H1 (cell line): ENCODE measurements around the gene DENND4B. TPM values are rescaled to one million over a fixed set of nuclear protein-coding genes. Genes with fewer than 3 reads are reported as not detected.
A peak's percentile ranks its signal among the peaks of the same experiment; 100 is the strongest.

Experiments used
- CTCF ChIA-PET: fragments of 300-600 bp; sonication (Branson Sonifier 250); formaldehyde crosslinking; loops from one replicate; lab custom pipeline; 2021; ENCODE audit not compliant: partially characterized antibody; lab: Charles Lee
- POLR2A ChIA-PET: fragments of 300-600 bp; sonication (Branson Sonifier 250); formaldehyde crosslinking; loops from one replicate; lab custom pipeline; 2021; ENCODE audit warnings: inconsistent platforms; ENCODE audit not compliant: partially characterized antibody; lab: Charles Lee
- DNase-seq, 2 experiments: peaks; one replicate each; pipeline versions ENCODE4 v3.0.0 to v3.0.0-alpha.2; 2010 to 2022; ENCODE audit warnings: low spot score in 2 of 2, low read depth in 1 of 2, mixed read lengths in 1 of 2
- FAIRE-seq: peaks from 2 replicates; lab custom pipeline; 2011; peaks lifted over from hg19 to GRCh38; lab: Jason Lieb, UNC
- H2AFZ ChIP-seq: 2 replicates; pipeline ENCODE4 v1.8.1; 2012; ENCODE audit warnings: low read length, inconsistent platforms
- H2AK5ac ChIP-seq: 2 replicates; pipeline ENCODE4 v1.6.1; 2013; ENCODE audit warnings: low read depth, low read length
- H2BK120ac ChIP-seq: replicated peaks from 2 replicates; pipeline ENCODE3; 2013; ENCODE audit warnings: low read depth, low read length, inconsistent platforms
- H2BK12ac ChIP-seq: 2 replicates; pipeline ENCODE4 v1.6.1; 2013; ENCODE audit warnings: low read depth, low read length
- H2BK15ac ChIP-seq: 2 replicates; pipeline ENCODE4 v1.6.1; 2013; ENCODE audit warnings: low read length
- H2BK20ac ChIP-seq: 2 replicates; pipeline ENCODE4 v1.6.1; 2013; ENCODE audit warnings: low read length
- H2BK5ac ChIP-seq: 2 replicates; pipeline ENCODE4 v1.6.1; 2013; ENCODE audit warnings: low read depth, low read length
- H3K14ac ChIP-seq: 2 replicates; pipeline ENCODE4 v1.6.1; 2013; ENCODE audit warnings: inconsistent platforms; ENCODE audit not compliant: insufficient read length
- H3K18ac ChIP-seq: 2 replicates; pipeline ENCODE4 v1.6.1; 2013; ENCODE audit warnings: low read length; ENCODE audit errors: extremely low read depth
- H3K23ac ChIP-seq: 2 replicates; pipeline ENCODE4 v1.6.1; 2013; ENCODE audit warnings: inconsistent platforms; ENCODE audit not compliant: insufficient read length
- H3K23me2 ChIP-seq: 2 replicates; pipeline ENCODE4 v1.6.1; 2013; ENCODE audit warnings: low read depth, low read length
- H3K27ac ChIP-seq: 2 replicates; pipeline ENCODE4 v1.6.1; 2011; ENCODE audit warnings: low read depth, low read length, inconsistent platforms
- H3K27me3 ChIP-seq, 4 experiments: replicated peaks in 1 of 4; 1 replicate in 1 of 4; 2 replicates in 3 of 4; pipeline versions ENCODE4 v1.6.1 to v1.8.1; 2011 to 2013; ENCODE audit warnings: low read length in 3 of 4, mild to moderate bottlenecking in 3 of 4, inconsistent platforms in 2 of 4, mixed read lengths in 2 of 4, moderate library complexity in 1 of 4; ENCODE audit not compliant: control insufficient read depth in 3 of 4, insufficient read depth in 3 of 4; ENCODE audit errors: extremely low read depth in 1 of 4
- H3K36me3 ChIP-seq, 4 experiments: 2 replicates each; pipeline versions ENCODE4 v1.6.1 to v1.8.1; 2011 to 2013; ENCODE audit warnings: mild to moderate bottlenecking in 4 of 4, low read length in 3 of 4, moderate library complexity in 2 of 4, control low read depth in 1 of 4, inconsistent platforms in 1 of 4; ENCODE audit not compliant: insufficient read depth in 4 of 4, control insufficient read depth in 2 of 4
- H3K4ac ChIP-seq: replicated peaks from 2 replicates; pipeline ENCODE3; 2013; ENCODE audit warnings: low read length, low read depth, mixed read lengths, inconsistent platforms; ENCODE audit not compliant: insufficient read length
- H3K4me1 ChIP-seq, 4 experiments: replicated peaks in 1 of 4; 1 replicate in 1 of 4; 2 replicates in 3 of 4; pipeline versions ENCODE4 v1.6.1 to v1.8.1; 2011 to 2013; ENCODE audit warnings: low read length in 3 of 4, inconsistent platforms in 2 of 4, mixed read lengths in 1 of 4; ENCODE audit not compliant: insufficient read depth in 4 of 4, control insufficient read depth in 3 of 4
- H3K4me2 ChIP-seq, 2 experiments: 2 replicates each; pipeline versions ENCODE4 v1.6.1 to v1.8.1; 2011 to 2013; ENCODE audit warnings: low read depth in 2 of 2, low read length in 2 of 2, control low read depth in 1 of 2, inconsistent platforms in 1 of 2, mild to moderate bottlenecking in 1 of 2; ENCODE audit not compliant: insufficient read depth in 1 of 2
- H3K4me3 ChIP-seq, 4 experiments: fragments of 200-600, 300-600 bp in 1 of 4; sonication (generic), shearing (Covaris generic), sonication (Bioruptor Twin) in 1 of 4; 2 replicates each; pipeline versions ENCODE4 v1.5.1 to v1.8.1; 2011 to 2016; ENCODE audit warnings: low read length in 4 of 4, low read depth in 3 of 4, control low read depth in 2 of 4, inconsistent platforms in 2 of 4, mild to moderate bottlenecking in 2 of 4, mixed read lengths in 1 of 4, moderate library complexity in 1 of 4; ENCODE audit not compliant: insufficient read depth in 2 of 4; ENCODE audit errors: extremely low read depth in 1 of 4
- H3K56ac ChIP-seq: replicated peaks from 2 replicates; pipeline ENCODE3; 2013; ENCODE audit warnings: low read depth, mild to moderate bottlenecking, mixed read lengths, low read length, inconsistent platforms; ENCODE audit not compliant: insufficient read length
- H3K79me1 ChIP-seq: 2 replicates; pipeline ENCODE4 v1.6.1; 2013; ENCODE audit warnings: low read depth, low read length, control low read depth
- H3K79me2 ChIP-seq, 2 experiments: 2 replicates each; pipeline versions ENCODE4 v1.6.1 to v1.8.1; 2012 to 2013; ENCODE audit warnings: low read length in 2 of 2, mild to moderate bottlenecking in 2 of 2, inconsistent platforms in 1 of 2; ENCODE audit not compliant: insufficient read depth in 2 of 2, control insufficient read depth in 1 of 2
- H3K9ac ChIP-seq, 4 experiments: replicated peaks in 1 of 4; 1 replicate in 1 of 4; 2 replicates in 3 of 4; pipeline versions ENCODE4 v1.6.1 to v1.8.1; 2011 to 2013; ENCODE audit warnings: low read depth in 3 of 4, low read length in 3 of 4, control low read depth in 2 of 4, mild to moderate bottlenecking in 2 of 4, moderate library complexity in 2 of 4, inconsistent platforms in 1 of 4; ENCODE audit errors: extremely low read depth in 1 of 4
- H3K9me3 ChIP-seq, 2 experiments: 2 replicates each; pipeline versions ENCODE4 v1.6.1 to v1.8.1; 2012 to 2013; ENCODE audit warnings: mild to moderate bottlenecking in 2 of 2, moderate library complexity in 2 of 2, control low read depth in 1 of 2, inconsistent platforms in 1 of 2, low read depth in 1 of 2, low read length in 1 of 2, mixed read lengths in 1 of 2; ENCODE audit not compliant: insufficient read depth in 2 of 2
- H4K20me1 ChIP-seq, 2 experiments: replicated peaks in 1 of 2; 2 replicates each; pipeline versions ENCODE3 to v1.8.1; 2011 to 2013; ENCODE audit warnings: inconsistent platforms in 2 of 2, low read length in 2 of 2, mild to moderate bottlenecking in 1 of 2; ENCODE audit not compliant: insufficient read depth in 2 of 2, control insufficient read depth in 1 of 2
- H4K5ac ChIP-seq: 2 replicates; pipeline ENCODE4 v1.6.1; 2013; ENCODE audit warnings: low read length, low read depth, mixed read lengths, inconsistent platforms; ENCODE audit not compliant: insufficient read length
- H4K8ac ChIP-seq: 2 replicates; pipeline ENCODE4 v1.8.0; 2013; ENCODE audit warnings: mild to moderate bottlenecking, moderate library complexity, low read length, inconsistent platforms; ENCODE audit not compliant: insufficient read depth; ENCODE audit errors: extremely low read depth
- H4K91ac ChIP-seq: replicated peaks from 2 replicates; pipeline ENCODE3; 2013; ENCODE audit warnings: low read length, mixed read lengths, inconsistent platforms; ENCODE audit not compliant: insufficient read length
- EGR1 ChIP-seq: IDR thresholded peaks from 2 replicates; pipeline ENCODE4 v1.6.1; 2011; ENCODE audit warnings: low read depth, low read length, borderline replicate concordance
- KDM4A ChIP-seq: IDR thresholded peaks from one replicate; pipeline ENCODE4 v1.7.1; 2012; ENCODE audit warnings: low read depth, mild to moderate bottlenecking, moderate library complexity, low read length, inconsistent platforms; ENCODE audit not compliant: severe bottlenecking
- SIRT6 ChIP-seq: IDR thresholded peaks from one replicate; pipeline ENCODE4 v1.7.1; 2012; ENCODE audit warnings: low read length, inconsistent platforms
- ZNF274 ChIP-seq: IDR thresholded peaks from 2 replicates; pipeline ENCODE4 v1.7.0; 2012; ENCODE audit warnings: low read length, borderline replicate concordance; ENCODE audit errors: extremely low read depth
- WGBS, 2 experiments: shearing (Covaris generic) in 1 of 2; methylation state at CpG; one replicate each; pipeline versions ENCODE4 v1.1.6 to v1.1.7; 2013 to 2015; ENCODE audit warnings: low lambda C conversion rate in 2 of 2, mixed read lengths in 2 of 2, inconsistent platforms in 1 of 2, low coverage in 1 of 2, missing lambda C conversion rate in 1 of 2; ENCODE audit not compliant: insufficient replicate concordance in 2 of 2, insufficient coverage in 1 of 2, insufficient read length in 1 of 2; ENCODE audit errors: extremely low coverage in 1 of 2, missing lambda C conversion rate in 1 of 2; 5-methylcytosine and 5-hydroxymethylcytosine counted together
- polyA plus RNA-seq, 7 experiments: library from polyadenylated mRNA; depleted of rRNA in 3 of 7; stranded (reverse) in 5 of 7; unstranded in 2 of 7; fragments of >200 nt in 5 of 7; fragments of 200-250 nt in 2 of 7; gene quantifications; 1 replicate in 5 of 7; 2 replicates in 1 of 7; 4 replicates in 1 of 7; pipeline versions ENCODE4 v1.2.1 to v1.2.3, GENCODE V29; 2011 to 2013; ENCODE audit warnings: missing spikeins in 2 of 7, mixed read lengths in 2 of 7
- total RNA-seq: library from RNA; stranded (reverse); fragmentation: NEBNext Ultra II Directional; extraction: Animal tissue kit (Norgen Biotek cat#: 25700); gene quantifications from 2 replicates; pipeline ENCODE4 v1.2.1, GENCODE V29; 2021

Gene DENND4B
- total and polyA plus RNA-seq, 2 of the 8 experiments (the other 6 are each of a cell fraction or from before 2014, with no cell fraction given), result 45.6 to 61.1 TPM

DNA sequence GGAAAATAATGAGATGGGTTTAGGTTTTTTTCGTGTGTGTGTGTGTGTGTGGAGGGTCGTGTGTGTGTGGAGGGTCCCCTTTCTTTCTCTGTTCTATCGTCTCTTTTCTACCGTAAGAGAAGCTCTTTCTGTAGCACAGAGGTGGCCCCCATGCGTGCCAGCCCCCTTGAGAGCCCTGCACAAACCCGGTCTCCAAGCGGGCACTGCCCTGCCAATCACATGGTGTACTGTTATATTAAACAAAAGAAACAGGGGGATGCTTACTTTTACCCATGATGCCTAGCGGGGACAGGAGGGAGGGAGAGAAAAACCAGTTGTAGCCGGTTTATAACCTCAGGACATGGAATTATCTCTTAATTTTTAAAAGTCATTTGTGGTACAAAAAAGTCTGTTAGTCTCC lies 64.8 kb downstream of the DENND4B start:
- H4K91ac ChIP-seq, result no peak overlapping the region
- no peak overlapping the region for H3K18ac ChIP-seq
- no peak overlapping the region for H2AFZ ChIP-seq
- no peak overlapping the region; a peak in 1 of 4 replicates for H3K4me2 ChIP-seq
- H3K4me3 ChIP-seq, result no peak overlapping the region
- H2BK20ac ChIP-seq, result no peak overlapping the region
- no peaks in the 10 kb centered on the region; the same call in none of the 2 replicates for H3K79me1 ChIP-seq
- H2BK5ac ChIP-seq, result no peak overlapping the region
- H4K20me1 ChIP-seq, result peaks cover 10 to 14% of the 10 kb centered on the region in 2 experiments
- no peak overlapping the region for H3K4ac ChIP-seq
- H3K9ac ChIP-seq, result peak overlapping the region in 1 of 4 experiments; percentile 28; a peak in 1 of 7 replicates
- H3K79me2 ChIP-seq, result peaks cover 0 to 90% of the 10 kb centered on the region in 2 experiments; a peak in 3 of 4 replicates
- ChIA-PET POLR2A (interaction anchor here (1.3 to 1.9 kb wide), 3 partner anchors 19 to 109 kb away, joined by 4 to 12 read pairs (median 5); partner anchors contain the start of gene RPS27), CTCF (no interaction called here)
- H3K56ac ChIP-seq, result no peak overlapping the region
- no peaks in the 10 kb centered on the region for H3K27me3 ChIP-seq
- H2AK5ac ChIP-seq, result no peak overlapping the region
- no peak overlapping the region for H2BK12ac ChIP-seq
- H3K9me3 ChIP-seq, result no peaks in the 10 kb centered on the region
- TF ChIP-seq EGR1 (no peak), ZNF274 (no peak), SIRT6 (no peak), KDM4A (no peak)
- no peak overlapping the region for H3K27ac ChIP-seq
- H2BK120ac ChIP-seq, result no peak overlapping the region
- peaks cover 0 to 13% (median 4%) of the 10 kb centered on the region in 4 experiments for H3K4me1 ChIP-seq
- DNase-seq (no peak), FAIRE-seq (no peak)
- no peaks in the 10 kb centered on the region for H3K36me3 ChIP-seq
- no peak overlapping the region for H4K5ac ChIP-seq
- no peaks in the 10 kb centered on the region for H3K23me2 ChIP-seq
- WGBS, 2 experiments, result 73 to 100% methylated on average over 1 to 9 of the region's 9 CpGs
- H2BK15ac ChIP-seq, result no peak overlapping the region
- H4K8ac ChIP-seq, result no peak overlapping the region
- H3K14ac ChIP-seq, result no peak overlapping the region
- no peak overlapping the region for H3K23ac ChIP-seq
